GM19468 (cell line): ENCODE measurements around the gene DAPL1.
A peak's percentile ranks its signal among the peaks of the same experiment; 100 is the strongest.

Experiments
- ATAC-seq: cut with Tn5 transposase; IDR thresholded peaks from one replicate; pipeline ENCODE4 v1.9.1; 2021; ENCODE audit warnings: mild to moderate bottlenecking, moderate library complexity, moderate number of reproducible peaks; ENCODE audit not compliant: unreplicated experiment; ENCODE audit errors: extremely low read depth

DAPL1 gene

DNA sequence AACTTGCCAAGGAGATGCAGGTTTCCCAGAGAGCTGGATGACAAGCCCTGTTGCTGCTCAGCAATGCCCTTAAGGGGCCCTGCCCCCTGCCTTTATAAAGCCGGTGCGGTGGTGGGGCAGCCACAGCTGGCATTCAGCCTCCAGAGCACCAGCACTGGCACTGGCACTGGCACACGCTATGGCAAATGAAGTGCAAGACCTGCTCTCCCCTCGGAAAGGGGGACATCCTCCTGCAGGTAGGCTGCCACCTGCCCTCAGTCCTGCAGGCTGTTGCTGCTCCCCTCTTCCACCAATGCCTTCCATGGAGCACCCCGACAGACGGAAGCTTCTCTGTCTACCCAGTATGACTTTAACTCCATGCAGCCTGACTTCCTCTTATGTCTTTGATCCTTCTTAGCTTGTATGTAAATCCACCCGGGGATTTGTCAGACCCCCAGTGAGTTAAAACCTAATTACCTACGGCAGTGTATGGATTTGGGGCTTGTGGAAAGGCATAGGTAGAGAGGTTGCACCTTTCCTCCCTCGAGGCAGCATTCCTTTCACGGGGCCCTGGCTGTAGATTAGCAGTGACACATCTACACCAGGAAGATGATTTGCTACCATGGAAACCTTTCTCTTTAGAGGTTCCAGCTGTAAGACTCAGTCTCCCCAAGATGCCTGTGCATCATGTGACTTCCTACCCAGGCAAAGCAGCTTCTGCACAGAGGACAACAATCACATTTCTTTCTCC, at the start of gene DAPL1:
Gene DAPL1 (plus strand): TSS at position 123 of the 730 bp plus-strand sequence. CDS start 56 bp downstream, at position 179.
- ATAC-seq: no peak

DNA sequence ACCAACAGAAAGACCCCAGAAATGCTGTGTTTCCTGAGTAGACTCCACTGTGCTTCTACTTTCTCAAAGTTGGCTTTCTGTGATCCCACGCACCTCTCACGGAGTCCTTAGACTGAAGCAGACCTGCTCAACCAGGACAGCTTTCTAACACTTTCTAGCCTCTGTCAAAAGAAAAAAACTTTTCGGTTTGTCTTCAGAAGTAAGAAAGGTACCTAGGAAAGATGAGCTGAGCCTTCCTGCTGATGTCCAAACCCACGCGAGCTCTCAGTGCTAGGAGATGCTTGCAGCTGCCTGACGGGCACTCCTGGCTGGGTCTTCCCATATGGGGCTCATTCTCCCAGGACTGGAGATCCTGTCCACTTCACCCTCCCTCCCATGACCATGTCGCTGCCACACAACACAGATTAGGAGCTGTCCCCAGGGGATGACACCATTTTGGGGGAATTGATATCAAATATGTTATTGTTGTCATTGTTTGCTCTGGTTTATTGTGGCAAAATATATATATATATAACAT, 49.2 kb upstream of the DAPL1 start:
- no peak for ATAC-seq

DNA sequence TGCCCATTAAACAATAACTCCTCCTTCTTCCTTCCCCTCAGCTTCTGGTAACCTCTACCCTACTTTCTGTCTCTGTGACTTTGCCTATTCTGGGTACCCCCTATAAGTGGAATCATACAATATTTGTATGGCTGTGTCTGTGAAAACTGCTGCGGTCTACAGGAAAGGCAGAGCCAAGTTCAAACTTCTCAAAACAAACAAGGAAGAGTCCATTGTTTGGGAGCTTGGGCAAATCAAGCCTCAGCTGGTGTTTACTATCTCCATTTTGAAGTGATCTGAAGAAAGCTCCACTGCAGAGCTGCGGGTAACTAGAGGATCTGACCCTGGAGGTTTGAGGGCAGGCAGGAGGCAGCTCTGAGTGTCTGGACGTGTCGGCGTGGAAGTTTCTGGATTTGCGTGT, 48.6 kb upstream of the DAPL1 start:
- no peak for ATAC-seq

GRCh38 chr2:158747281-158747680, 47.8 kb upstream of the DAPL1 start:
- no peak for ATAC-seq

- no peak for ATAC-seq
Measured at GRCh38 chr2:158748926-158749590, 46.1 kb upstream of the DAPL1 start.

DNA sequence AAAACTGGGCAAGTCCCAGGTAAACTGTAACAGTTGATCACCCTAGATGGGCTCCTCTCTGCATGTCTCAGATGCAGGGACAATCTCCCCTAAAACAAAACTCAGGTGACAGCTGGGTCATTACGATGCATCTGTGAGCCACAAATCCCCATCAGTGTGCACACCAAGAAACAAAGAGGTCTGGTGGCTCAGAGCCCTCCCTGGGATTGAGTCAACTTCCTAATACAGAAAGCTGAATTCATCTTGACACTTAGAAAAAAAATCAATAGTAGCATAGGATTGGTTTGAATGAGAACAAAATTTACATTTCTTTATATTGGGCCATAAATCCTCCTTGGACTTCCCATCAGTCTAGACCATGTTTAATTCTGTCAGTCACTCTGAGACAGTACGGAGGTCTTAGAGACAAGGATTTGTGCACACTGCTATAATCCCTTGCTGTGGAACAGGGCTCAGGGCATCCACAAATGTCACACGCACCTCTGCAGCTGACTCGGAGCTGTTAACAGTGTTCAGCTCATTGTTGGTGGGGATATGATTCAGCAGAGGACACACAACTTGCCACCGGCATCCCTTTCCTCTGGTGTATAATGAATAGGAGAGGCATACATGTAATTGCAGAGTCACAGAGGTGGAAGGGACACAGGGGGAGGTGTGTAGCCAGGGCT, 44.5 kb upstream of the DAPL1 start:
- ATAC-seq: no peak

GRCh38 chr2:158753641-158754611, 41.2 kb upstream of the DAPL1 start:
- ATAC-seq: peak; percentile 81

- no peak for ATAC-seq
Measured at GRCh38 chr2:158755310-158756087, 39.6 kb upstream of the DAPL1 start.

GRCh38 chr2:158756331-158756730, 38.8 kb upstream of the DAPL1 start:
- no peak for ATAC-seq

DNA sequence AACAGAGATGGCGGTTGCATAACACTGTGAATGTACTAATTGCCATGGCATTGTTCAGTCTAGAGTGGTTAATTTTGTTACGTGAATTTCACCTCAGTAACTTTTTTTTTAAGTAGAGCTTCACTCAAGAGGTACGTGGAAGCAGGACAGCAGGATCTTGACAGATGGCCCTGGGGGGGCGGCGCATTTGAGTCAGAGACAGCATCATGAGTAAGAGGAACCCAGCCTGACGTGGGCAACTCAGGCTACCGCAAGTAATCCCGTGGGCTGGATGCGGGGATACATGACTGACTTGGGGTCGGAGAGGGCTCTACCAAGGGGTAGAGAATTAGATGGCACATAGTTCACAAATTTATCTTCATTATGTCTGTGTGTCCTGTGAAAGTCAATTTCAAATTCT, 38.1 kb upstream of the DAPL1 start:
- ATAC-seq: no peak

- ATAC-seq: no peak
Measured at GRCh38 chr2:158760887-158761286, 34.2 kb upstream of the DAPL1 start.

GRCh38 chr2:158761621-158762020, 33.5 kb upstream of the DAPL1 start:
- ATAC-seq: no peak

DNA sequence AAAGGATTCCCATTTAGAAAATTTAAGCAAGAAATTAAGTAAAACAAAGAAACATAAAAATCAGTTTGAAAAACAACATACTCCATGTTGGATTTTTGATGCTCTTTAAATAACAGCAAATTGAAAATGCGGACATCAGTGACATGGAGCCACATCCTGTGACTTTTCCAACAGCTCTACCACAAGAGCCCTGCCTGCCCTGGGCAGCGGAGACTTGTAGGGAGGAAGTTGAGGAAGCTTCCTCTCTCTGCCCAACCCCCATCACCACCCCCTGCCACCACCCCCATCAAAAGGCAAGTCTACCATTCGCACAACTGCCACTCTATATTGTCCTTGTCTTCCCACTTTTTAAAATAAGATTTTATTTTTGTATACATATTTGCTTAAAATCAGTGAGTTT, 32.8 kb upstream of the DAPL1 start:
- ATAC-seq: no peak

DNA sequence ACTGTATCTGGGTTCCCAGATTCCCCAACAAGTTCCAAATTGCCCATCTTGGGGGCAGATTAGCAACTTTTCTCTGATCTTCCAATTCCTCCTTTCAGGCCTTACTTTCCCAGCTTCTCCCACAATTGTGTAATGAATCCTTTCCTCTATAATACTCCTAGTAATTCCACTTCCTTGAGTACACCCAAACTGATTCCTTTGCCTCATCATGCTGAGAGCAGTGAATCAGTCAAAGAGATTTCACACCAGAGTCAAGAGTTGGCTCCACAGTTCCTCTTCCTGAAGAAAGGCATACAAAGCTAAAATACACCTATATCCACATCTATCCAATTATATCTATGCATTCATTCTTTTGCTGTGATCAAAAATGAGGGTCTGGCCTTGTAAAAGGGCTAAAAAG, 28.6 kb upstream of the DAPL1 start:
- no peak for ATAC-seq

DNA sequence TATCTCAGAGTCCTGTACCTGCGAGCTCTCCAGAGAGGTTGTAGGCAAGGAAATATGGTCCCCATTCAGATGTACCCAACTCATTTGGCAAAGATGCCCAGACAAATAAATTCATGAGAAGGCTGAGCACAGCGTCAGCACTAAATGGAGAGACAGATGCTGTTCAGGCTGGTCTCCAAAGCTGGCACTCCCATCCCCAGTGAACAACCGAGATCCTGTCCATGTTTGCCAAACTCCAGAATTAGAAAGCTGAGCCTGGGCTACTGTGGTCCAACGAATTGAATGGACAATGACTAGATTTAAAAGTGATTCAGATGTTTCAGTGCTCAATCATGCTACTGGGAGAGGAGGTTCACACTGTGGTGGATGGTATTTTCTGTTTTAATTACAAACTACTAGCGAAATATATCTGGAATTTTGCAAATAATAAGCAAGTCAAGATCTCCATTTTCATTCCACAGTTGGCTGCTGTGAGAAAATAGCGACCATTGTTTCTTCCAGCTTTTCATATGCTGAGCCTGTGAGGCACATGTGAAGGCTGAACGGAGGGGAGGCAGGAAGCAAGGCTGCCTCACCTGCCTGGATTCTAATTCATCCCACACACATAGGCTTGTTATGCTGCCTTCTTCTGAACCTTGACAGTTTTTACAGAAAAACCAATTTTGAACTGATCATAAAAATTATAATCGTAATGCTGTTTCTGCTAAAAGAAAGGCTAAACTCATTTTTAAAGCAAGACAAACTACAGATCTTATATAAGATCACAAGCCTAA, 22.6 kb upstream of the DAPL1 start:
- no peak for ATAC-seq

GRCh38 chr2:158773121-158773520, 22.0 kb upstream of the DAPL1 start:
- ATAC-seq: no peak

- no peak for ATAC-seq
Measured at GRCh38 chr2:158774681-158775080, 20.4 kb upstream of the DAPL1 start.

DNA sequence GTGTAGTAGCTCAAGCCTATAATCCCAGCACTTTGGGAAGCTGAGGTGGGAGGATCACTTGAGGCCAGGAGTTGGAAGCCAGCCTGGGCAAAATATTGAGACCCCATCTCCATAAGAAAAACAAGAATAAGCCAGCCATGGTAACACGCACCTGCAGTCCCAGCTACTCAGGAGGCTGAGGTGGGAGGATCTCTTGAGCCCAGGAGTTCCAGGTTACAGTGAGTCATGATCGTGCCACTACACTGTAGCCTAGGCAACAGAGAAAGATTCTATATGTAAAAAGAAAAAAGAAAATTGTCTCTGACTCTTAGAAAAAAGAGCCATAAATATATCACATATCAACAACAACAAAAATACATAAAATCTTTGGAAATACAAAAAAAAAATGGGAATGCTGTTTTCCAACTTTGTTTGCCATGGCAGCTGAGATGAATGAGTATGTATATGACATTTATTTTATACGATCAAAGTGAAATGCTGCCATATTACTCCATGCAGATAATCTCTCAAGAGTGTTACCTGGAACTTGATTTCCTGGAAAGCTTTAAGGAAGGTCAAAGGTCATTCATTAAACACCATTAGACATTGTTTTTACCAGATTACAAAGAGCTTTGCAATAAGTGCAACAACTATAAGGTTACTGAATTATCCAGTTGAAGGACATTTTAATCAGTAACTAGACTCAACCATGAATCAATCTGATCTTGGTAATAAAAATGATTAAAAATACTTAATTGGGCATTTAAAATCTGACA, 19.7 kb upstream of the DAPL1 start:
- no peak for ATAC-seq
